ENCODE data around the gene CBFA2T2.

The CBFA2T2 gene

DNA sequence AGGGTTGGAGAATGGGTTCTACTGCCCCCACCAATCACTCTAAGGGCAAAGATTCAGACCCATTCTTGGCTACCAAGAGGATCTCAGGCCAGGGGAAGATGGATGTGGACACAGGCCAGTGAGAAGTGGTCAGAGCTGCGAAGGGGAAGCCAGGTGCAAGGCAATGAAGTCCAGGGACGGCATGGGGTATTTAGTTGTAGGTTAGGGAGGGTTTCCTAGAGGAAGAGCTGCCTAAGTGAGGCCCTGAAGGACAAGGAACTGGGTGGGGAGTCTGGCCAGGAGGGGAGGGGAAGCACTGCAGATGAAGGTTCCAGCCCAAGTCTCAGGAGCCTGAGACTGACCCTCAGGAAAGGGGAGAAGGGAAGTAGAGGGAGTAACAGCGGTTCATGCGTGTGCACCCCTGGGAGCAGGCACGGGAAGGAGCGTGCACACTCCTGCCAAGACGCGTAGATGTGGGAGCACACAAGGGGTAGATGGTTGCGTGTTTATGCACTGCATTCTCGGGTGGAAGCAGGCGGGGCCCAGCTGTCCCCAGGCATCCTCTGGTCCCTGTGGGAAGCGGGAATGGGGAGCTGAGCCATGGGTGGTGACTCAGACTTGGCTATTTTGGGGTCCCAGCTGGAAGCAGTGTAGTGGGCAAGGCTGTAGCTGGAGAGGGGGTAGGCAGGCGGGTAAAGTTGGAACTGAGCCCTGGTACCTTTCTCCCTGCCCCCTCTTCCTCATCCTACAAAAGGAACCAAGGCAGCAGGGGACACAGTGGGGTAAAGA lies 180.2 kb downstream of the CBFA2T2 start:
- no peak for DNase-seq

DNA sequence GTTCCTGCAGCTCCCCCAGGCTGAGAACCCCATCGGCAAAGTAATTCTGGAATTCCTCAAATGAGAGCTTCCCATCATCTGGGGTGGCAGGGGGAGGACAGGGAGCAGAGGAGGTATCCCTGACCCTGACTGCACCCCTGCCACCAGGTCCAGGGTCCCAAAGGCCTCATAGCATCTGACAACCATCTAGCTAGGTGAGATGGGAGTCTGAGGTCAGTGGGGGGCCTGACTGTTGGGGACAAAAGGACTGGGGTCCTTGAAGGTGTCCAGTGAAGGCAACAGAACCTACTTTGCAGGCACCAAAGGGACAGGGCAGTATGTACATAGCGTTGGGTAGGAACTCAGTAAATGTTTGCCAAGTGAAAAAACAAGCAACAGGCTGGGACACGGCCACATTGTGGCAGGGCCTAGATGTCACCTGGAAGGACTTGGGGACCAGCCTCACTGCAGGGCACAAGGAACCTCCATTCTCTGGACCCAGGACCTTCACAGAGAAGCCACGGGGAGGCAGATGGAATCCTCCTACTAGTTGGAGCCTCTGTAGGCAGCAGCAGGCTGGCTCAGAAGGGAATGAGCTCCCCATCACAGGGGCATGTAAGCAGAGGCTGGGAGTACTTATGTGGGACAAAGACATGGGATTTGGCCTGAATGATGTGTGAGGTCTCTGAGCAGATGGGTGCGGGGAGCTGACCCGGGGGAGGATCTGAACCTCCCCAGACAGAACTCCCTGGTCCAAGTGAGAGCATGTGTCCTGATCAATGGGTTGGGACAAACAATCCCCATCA lies 181.0 kb downstream of the CBFA2T2 start:
- no peak for DNase-seq

DNA sequence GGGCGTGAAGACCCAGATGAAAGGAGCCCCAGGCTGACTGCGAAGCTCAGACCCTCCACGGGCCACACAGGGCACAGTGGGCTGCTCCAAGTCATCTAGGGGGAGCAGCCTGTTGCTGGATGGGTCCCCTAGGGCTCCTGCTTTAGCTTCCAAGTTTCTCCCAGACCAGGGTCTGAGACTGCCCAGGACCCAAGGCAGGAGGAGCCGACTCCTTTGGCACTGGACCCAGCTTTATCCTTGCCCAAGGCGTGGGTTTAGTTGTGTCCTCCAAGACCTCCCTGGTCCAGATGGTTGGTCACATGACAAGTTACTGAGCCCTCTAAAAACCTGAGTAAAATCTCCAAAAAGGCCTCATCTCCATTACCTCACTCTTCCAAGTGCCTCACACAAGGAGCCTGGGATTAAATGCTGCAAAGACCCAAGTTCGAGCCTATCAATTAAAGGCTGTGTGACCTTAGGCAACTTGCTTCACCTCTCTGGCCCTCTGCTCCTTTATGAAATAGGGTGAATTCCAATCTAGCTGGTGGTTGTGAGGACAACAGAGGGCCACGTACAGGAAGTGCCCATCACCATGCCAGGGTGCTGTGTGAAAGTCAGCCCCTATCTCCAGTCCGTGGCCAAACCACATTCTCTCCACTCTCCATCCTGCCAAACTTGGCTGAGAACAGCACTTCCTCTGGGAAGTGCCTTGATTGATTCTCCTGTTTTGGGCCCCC lies 181.8 kb downstream of the CBFA2T2 start:
- no peak for DNase-seq

DNA sequence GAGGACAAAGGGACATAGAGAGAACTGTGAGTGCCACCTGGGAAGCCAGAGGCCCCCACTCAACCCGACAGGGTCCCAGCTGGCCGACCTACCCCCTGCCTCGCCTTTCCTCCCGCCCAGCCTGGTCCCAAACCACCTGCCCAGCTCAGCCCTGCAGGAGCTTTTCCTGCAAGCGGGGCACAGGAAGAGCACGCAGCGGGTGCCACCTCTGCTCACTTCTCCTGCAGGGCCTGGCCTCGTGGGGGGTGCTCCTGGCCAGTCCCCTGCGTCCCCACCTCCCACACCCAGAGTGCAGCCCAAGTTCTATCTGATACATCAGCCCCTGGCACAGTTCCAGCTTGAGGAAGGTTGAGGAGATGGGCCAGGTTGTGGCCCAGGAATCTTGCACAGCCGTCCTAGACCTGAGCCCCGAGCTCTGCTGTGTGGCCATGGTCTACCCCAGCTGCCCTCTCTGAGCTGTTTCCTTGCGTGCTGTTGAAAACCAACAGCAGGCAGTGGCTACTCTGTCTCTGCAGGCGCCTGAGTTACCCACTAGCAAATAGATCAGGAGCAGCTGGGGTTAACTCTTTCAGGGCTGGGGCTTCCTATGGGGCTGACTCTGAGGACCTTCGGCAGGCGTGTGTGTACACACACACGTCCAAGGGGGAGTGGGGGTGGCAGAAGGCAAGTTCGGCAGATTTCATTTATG lies 182.7 kb downstream of the CBFA2T2 start:
- no peak for DNase-seq

DNA sequence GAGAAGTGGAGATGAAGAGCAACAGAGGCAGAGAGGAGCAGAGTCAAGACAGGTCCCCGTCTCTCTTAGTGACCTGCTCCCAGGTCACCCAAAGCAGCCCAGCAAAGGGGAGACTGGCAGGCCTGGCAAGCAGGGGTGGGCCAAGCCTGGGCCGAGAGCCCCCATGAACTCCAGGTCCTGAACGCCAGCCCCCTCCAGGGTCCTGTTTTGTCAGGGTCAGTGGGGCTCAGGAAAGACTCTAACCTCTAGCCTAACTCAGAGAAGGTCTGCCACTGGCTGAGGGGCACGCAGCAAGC lies 183.2 kb downstream of the CBFA2T2 start:
- no peak for DNase-seq

- no peak for DNase-seq
Observed at GRCh38 chr20:33673410-33674293, 183.8 kb downstream of the CBFA2T2 start.

GRCh38 chr20:33674294-33675135 lies 184.6 kb downstream of the CBFA2T2 start, which contains the start of gene NECAB3:
TSS of gene NECAB3 (minus strand) at chr20:33674428. CDS start at chr20:33674352, 76 bp downstream.
- DNase-seq, result peak; percentile 38

- DNase-seq, result no peak
Observed at GRCh38 chr20:33675136-33675959, 185.5 kb downstream of the CBFA2T2 start.

GRCh38 chr20:33676121-33676520 lies 186.2 kb downstream of the CBFA2T2 start:
- no peak for DNase-seq

DNA sequence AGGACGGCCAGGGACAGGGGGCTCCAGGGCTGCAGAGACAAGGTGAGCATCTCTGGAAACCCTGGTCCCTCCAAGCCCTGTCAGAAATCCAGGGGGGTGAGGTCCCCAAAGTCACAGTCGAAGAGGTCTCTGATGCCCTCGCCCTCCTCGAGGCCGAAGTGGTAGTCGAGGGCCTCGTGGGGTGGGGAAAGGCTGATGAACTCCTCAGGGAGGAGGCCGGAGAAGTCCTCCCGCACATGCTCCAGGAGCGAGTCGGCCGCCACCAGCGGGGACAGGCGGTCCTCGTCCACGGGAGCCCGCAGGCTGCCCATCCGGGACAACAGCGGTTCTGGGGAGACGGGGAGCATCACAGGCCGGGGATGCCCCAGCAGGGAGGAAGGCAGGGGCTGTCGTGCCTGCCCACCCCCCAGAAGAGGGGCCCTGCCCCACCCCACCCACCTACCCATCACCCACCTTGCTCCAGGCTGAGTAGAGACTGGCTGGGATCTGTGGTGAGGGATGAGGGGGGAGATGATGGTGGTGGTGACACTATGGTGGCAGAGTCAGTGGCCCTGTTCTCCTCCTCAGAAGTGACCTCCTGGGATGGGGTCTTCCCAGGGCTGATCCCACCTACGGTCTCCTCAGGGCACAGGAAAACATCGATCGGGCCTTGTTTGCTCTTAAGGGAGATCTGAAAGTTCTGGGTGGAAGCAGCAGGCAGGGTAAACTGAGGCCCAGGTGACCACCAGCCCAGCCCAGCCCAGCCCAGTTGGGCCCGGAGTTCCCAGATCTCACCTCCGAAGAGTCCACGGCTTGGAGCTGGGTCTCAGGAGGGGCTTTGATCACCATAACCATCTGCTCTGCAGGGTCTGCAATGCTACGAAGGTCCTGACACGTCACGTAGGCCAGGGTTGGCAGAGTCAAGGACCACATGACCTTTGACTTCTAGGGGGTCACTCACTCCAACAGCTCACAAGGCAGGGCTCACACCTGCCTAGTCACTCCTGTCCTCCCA lies 187.1 kb downstream of the CBFA2T2 start:
- DNase-seq, result no peak

- no peak for DNase-seq
Observed at GRCh38 chr20:33677991-33678702, 188.3 kb downstream of the CBFA2T2 start.

GRCh38 chr20:33679758-33680485 lies 190.0 kb downstream of the CBFA2T2 start:
- no peak for DNase-seq

DNA sequence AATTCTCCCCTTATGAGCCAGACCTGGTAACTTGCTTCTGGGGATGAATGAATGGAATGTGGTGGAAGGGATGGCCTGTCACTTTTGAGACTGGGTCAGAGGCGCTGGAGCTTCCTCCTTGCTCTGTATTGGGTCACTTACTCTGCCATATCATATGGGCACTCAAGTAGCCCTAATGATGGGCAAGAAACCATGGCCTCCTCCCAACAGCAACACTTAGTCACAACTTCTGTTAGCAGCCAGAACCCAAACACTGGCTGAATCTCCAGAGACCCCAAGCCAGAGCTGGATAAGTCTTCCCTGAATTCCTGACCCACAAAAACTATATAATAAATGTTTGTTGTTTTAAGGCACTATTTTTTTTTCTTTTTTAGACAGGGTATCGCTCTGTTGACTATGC lies 190.8 kb downstream of the CBFA2T2 start:
- DNase-seq, result no peak

DNA sequence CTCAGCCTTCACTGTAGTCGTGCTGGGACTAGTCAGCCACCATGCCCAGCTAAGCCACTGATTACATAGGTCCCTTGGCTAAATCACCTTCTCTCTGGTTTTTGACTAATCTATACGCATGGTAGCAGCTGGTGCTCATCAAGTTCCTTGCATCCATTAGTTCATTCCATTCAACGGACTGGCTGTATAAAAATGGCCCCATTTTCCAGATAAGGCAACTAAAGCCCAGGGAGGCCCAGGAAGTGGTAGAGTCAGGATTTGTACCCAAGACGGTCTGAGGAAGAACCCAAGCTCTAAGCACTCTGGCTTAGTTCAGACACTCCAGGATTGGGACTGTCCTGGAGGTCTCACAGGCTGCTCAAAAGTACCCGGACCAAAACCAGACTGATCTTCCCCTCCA lies 191.4 kb downstream of the CBFA2T2 start:
- DNase-seq, result no peak

DNA sequence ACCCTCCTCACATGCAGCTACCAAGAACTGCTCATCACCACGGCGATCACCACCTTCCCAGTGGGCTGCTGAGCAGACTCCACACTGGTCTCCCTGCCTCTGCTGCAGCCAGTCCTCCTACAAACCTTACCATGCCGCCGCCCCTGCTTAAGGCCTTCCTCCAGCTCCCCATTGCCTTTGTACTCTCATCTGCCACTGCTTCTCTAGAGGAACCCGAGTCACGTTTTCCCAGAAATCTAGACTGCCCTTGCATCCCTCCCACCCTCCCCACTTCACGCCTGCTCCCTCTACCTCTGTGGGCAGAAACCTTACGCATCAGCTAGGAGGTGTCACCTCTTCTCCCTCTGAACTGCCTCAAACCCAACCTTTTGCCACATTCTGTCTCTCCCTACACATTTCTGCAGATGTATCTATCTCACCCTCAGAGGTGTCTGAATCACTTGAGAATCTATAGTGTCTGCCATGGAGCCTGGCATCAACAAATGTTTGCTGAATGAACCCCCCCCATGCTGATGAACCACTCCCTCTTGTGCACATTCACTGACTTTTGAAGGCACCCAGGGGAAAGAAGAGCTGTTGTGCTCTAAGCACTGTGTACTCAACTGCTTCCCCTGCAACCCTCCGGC lies 191.9 kb downstream of the CBFA2T2 start:
- DNase-seq, result no peak

- no peak for DNase-seq
Observed at GRCh38 chr20:33684533-33685327, 194.8 kb downstream of the CBFA2T2 start.

All from NCI-H2107 (cell line).